Motor neuron (in vitro differentiated cells): ENCODE results near the gene RASSF1. TPM values are rescaled to one million over a fixed set of nuclear protein-coding genes. Genes with fewer than 3 reads are reported as not detected.

Source experiments
- ATAC-seq, 8 experiments: fragments of 200-7000 bp; cut with Tn5 transposase; replicated peaks in 6 of 8; 2 replicates each; pipeline ENCODE4 v1.8.0; 2021; ENCODE audit warnings: mild to moderate bottlenecking in 8 of 8, moderate library complexity in 8 of 8
- H3K27ac ChIP-seq, 2 donors: fragments of 250-450 bp; sonication (Bioruptor Pico); 2 replicates each; pipeline ENCODE4 v1.9.0; 2021; ENCODE audit warnings: antibody characterized with exemption in 2 of 2, mild to moderate bottlenecking in 2 of 2, moderate library complexity in 1 of 2
- H3K4me1 ChIP-seq, 2 donors: fragments of 250-450 bp; sonication (Bioruptor Pico); replicated peaks in 1 of 2; 2 replicates each; pipeline ENCODE4 v1.6.1; 2021; ENCODE audit warnings: antibody characterized with exemption in 2 of 2, mild to moderate bottlenecking in 2 of 2, moderate library complexity in 1 of 2
- H3K4me3 ChIP-seq, 5 donors: fragments of 250-450 bp; sonication (Bioruptor Pico); 2 replicates each; pipeline ENCODE4 v1.9.0; 2021; ENCODE audit warnings: antibody characterized with exemption in 5 of 5, mild to moderate bottlenecking in 5 of 5, moderate library complexity in 4 of 5
- WGBS, 10 experiments: fragments of 450-650 bp; shearing (Covaris generic); methylation state at CpG; one replicate each; pipeline ENCODE4 v1.0.0; 2022; 5-methylcytosine and 5-hydroxymethylcytosine counted together
- in situ Hi-C, 9 experiments: fragments of 400-800 bp; cut with MboI; loops; one replicate each; pipeline ENCODE4 v1.15.0; 2021; ENCODE audit warnings: low sequenced_read_pairs in 9 of 9, low pct_unique_long_range_greater_than_20kb in 2 of 9; ENCODE audit not compliant: unreplicated experiment in 9 of 9
- total RNA-seq, 8 experiments: library from RNA; unstranded; fragments of 300-600 nt; gene quantifications; 2 replicates each; pipeline versions ENCODE4 v1.2.3 to v1.2.4, GENCODE V29; 2022

RASSF1 gene
- total RNA-seq, 8 experiments from 2014 or later, result 14.0 to 21.3 (median 18.0) TPM

- 0 to 37% (median 8%) methylated on average over 1 to 7 of the region's 7 CpGs; no CpG with 5 or more reads in 2 of the 10 experiments for WGBS, 10 experiments
- H3K4me3 ChIP-seq, result peak overlapping the region; percentile 70 to 85 (median 73)
- peaks cover 22 to 30% of the 10 kb centered on the region in 2 donors for H3K4me1 ChIP-seq
- peak overlapping the region; percentile 97 to 98 for H3K27ac ChIP-seq
- in situ Hi-C loops, result no loop called here
- no peak for ATAC-seq
Observed at GRCh38 chr3:50350213-50350526, 9.5 kb upstream of the RASSF1 start.

GRCh38 chr3:50347187-50347813 lies 6.7 kb upstream of the RASSF1 start:
- H3K4me3 ChIP-seq, result no peak overlapping the region
- 0 to 11% (median 2%) methylated on average over 1 to 11 of the region's 14 CpGs; no CpG with 5 or more reads in 2 of the 10 experiments for WGBS, 10 experiments
- H3K4me1 ChIP-seq, result peaks cover 22 to 31% of the 10 kb centered on the region in 2 donors
- peak in 6 of 8 experiments; percentile 3 to 16 (median 4) for ATAC-seq
- H3K27ac ChIP-seq, result no peak overlapping the region
- in situ Hi-C loops, result loop anchor here in 3 of 9 experiments (10.0 kb wide), 2 partner anchors 198 to 208 kb away; no protein-coding TSS in a partner anchor

GRCh38 chr3:50345586-50346234 lies 5.1 kb upstream of the RASSF1 start, which contains the start of gene ZMYND10:
TSS of gene ZMYND10 (minus strand) at chr3:50345732. CDS start at chr3:50345579, 153 bp downstream.
- ATAC-seq, result peak; percentile 11 to 56 (median 22)
- WGBS, 10 experiments, result 0 to 57% (median 10%) methylated on average over 1 to 17 of the region's 45 CpGs; no CpG with 5 or more reads in 3 of the 10 experiments
- Histone ChIP-seq H3K4me1 (peaks cover 17 to 24% of the 10 kb centered on the region in 2 donors), H3K4me3 (peak within 1 kb of the TSS; percentile 11 to 32 (median 27)), H3K27ac (no peak within 1 kb of the TSS)
- in situ Hi-C loops, result loop anchor here in 3 of 9 experiments (10.0 kb wide), 2 partner anchors 199 to 209 kb away; no protein-coding TSS in a partner anchor

- Histone ChIP-seq H3K27ac (no peak overlapping the region), H3K4me1 (peaks cover 20 to 28% of the 10 kb centered on the region in 2 donors), H3K4me3 (peak overlapping the region in 3 of 5 donors; percentile 27 to 32 (median 32))
- 0% methylated on average over 1 of the region's 8 CpGs; no CpG with 5 or more reads in 9 of the 10 experiments for WGBS, 10 experiments
- in situ Hi-C loops, result loop anchor here in 3 of 9 experiments (10.0 kb wide), 2 partner anchors 200 to 210 kb away; no protein-coding TSS in a partner anchor
- peak in 1 of 8 experiments; percentile 0 for ATAC-seq
Observed at GRCh38 chr3:50345008-50345407, 4.4 kb upstream of the RASSF1 start.

GRCh38 chr3:50342813-50343633 lies 2.4 kb upstream of the RASSF1 start:
- in situ Hi-C loops, result loop anchor here in 3 of 9 experiments (10.0 kb wide), 2 partner anchors 202 to 212 kb away; no protein-coding TSS in a partner anchor

GRCh38 chr3:50341996-50342650 lies 1.5 kb upstream of the RASSF1 start:
- Histone ChIP-seq H3K4me3 (no peak overlapping the region), H3K4me1 (peaks cover 18 to 22% of the 10 kb centered on the region in 2 donors), H3K27ac (no peak overlapping the region)
- WGBS, 10 experiments, result 40 to 100% (median 75%) methylated on average over 1 of the region's 13 CpGs; no CpG with 5 or more reads in 6 of the 10 experiments
- in situ Hi-C loops, result loop anchor here in 3 of 9 experiments (10.0 kb wide), 2 partner anchors 203 to 213 kb away; no protein-coding TSS in a partner anchor
- ATAC-seq, result no peak

More at GRCh38 chr3:50342813-50343633, 2.4 kb upstream of the RASSF1 start:
- Histone ChIP-seq H3K4me1 (peaks cover 19 to 25% of the 10 kb centered on the region in 2 donors), H3K4me3 (no peak overlapping the region), H3K27ac (no peak overlapping the region)
- 30 to 100% (median 96%) methylated on average over 1 to 5 of the region's 13 CpGs; no CpG with 5 or more reads in 5 of the 10 experiments for WGBS, 10 experiments
- ATAC-seq, result no peak

GRCh38 chr3:50341537-50341936 lies 901 bp upstream of the RASSF1 start:
- Histone ChIP-seq H3K4me3 (no peak overlapping the region), H3K4me1 (peaks cover 18 to 22% of the 10 kb centered on the region in 2 donors), H3K27ac (no peak overlapping the region)
- in situ Hi-C loops, result loop anchor here in 3 of 9 experiments (10.0 kb wide), 2 partner anchors 203 to 213 kb away; no protein-coding TSS in a partner anchor
- WGBS, 10 experiments, result 20 to 83% (median 40%) methylated on average over 1 to 2 of the region's 9 CpGs; no CpG with 5 or more reads in 7 of the 10 experiments
- ATAC-seq, result no peak

GRCh38 chr3:50340147-50340447 lies 539 bp downstream of the RASSF1 start:
- Histone ChIP-seq H3K4me3 (no peak overlapping the region), H3K4me1 (peaks cover 21 to 23% of the 10 kb centered on the region in 2 donors), H3K27ac (no peak overlapping the region)
- ATAC-seq, result no peak
- in situ Hi-C loops, result loop anchor here in 3 of 9 experiments (10.0 kb wide), 2 partner anchors 205 to 215 kb away; no protein-coding TSS in a partner anchor
- 0 to 38% (median 0%) methylated on average over 3 to 9 of the region's 9 CpGs; no CpG with 5 or more reads in 5 of the 10 experiments for WGBS, 10 experiments

GRCh38 chr3:50339485-50340146 lies 1.0 kb downstream of the RASSF1 start:
- no peak overlapping the region for H3K4me3 ChIP-seq
- 59 to 98% (median 87%) methylated on average over 3 to 10 of the region's 14 CpGs; no CpG with 5 or more reads in 3 of the 10 experiments for WGBS, 10 experiments
- in situ Hi-C loops, result loop anchor here in 3 of 9 experiments (10.0 kb wide), 2 partner anchors 205 to 215 kb away; no protein-coding TSS in a partner anchor
- no peak overlapping the region for H3K27ac ChIP-seq
- H3K4me1 ChIP-seq, result peaks cover 21 to 23% of the 10 kb centered on the region in 2 donors
- ATAC-seq, result no peak

- in situ Hi-C loops, result no loop called here
- peaks cover 21 to 23% of the 10 kb centered on the region in 2 donors for H3K4me1 ChIP-seq
- no peak overlapping the region for H3K4me3 ChIP-seq
- no peak overlapping the region for H3K27ac ChIP-seq
- 0 to 100% (median 83%) methylated on average over 2 to 5 of the region's 5 CpGs for WGBS, 10 experiments
- no peak for ATAC-seq
Observed at GRCh38 chr3:50338965-50339364, 1.7 kb downstream of the RASSF1 start.

- in situ Hi-C loops, result no loop called here
- ATAC-seq, result peak; percentile 73 to 90 (median 86)
- WGBS, 10 experiments, result 0 to 4% (median 0%) methylated on average over 1 to 10 of the region's 79 CpGs; no CpG with 5 or more reads in 6 of the 10 experiments
- peak overlapping the region; percentile 54 to 80 (median 61) for H3K4me3 ChIP-seq
- H3K27ac ChIP-seq, result peak overlapping the region; percentile 90 to 94
- H3K4me1 ChIP-seq, result peaks cover 21 to 23% of the 10 kb centered on the region in 2 donors
Observed at GRCh38 chr3:50337175-50337861, 3.3 kb downstream of the RASSF1 start.
